MCF 10A (cell line): ENCODE results near the gene TOLLIP. TPM values are rescaled to one million over a fixed set of nuclear protein-coding genes. Genes with fewer than 3 reads are reported as not detected.

Experiments used
- BruUV-seq: library from RNA; stranded (reverse); fragments of 400-500 nt; replicated peaks from 2 replicates; lab custom pipeline; 2021; lab: Mats Ljungman, UMichigan
- CTCF ChIA-PET: fragments of 300-600 bp; sonication (Branson Sonifier 250); formaldehyde crosslinking; extraction: SDS; loops from one replicate; lab custom pipeline; 2021; ENCODE audit warnings: antibody characterized with exemption, inconsistent platforms; lab: Yijun Ruan, JAX
- POLR2A ChIA-PET: fragments of 300-600, 350-650 bp; sonication (Branson Sonifier 250); formaldehyde crosslinking; extraction: SDS; loops from one replicate; lab custom pipeline; 2020; ENCODE audit warnings: antibody characterized with exemption, inconsistent platforms; lab: Yijun Ruan, JAX
- DNase-seq: peaks from one replicate; pipeline ENCODE4 v3.0.0-alpha.2; 2018; ENCODE audit not compliant: unreplicated experiment
- H3K27ac Mint-ChIP-seq: one replicate; pipeline ENCODE4 v1.8.0; 2022; ENCODE audit warnings: mild to moderate bottlenecking, low read depth, mixed read lengths; ENCODE audit not compliant: unreplicated experiment
- H3K27me3 Mint-ChIP-seq: one replicate; pipeline ENCODE4 v1.8.0; 2022; ENCODE audit warnings: mixed read lengths; ENCODE audit not compliant: insufficient read depth, unreplicated experiment
- H3K36me3 Mint-ChIP-seq: one replicate; pipeline ENCODE4 v1.8.0; 2022; ENCODE audit warnings: mild to moderate bottlenecking, moderate library complexity, mixed read lengths; ENCODE audit not compliant: insufficient read depth, unreplicated experiment
- H3K4me1 Mint-ChIP-seq: one replicate; pipeline ENCODE4 v1.8.0; 2022; ENCODE audit warnings: mixed read lengths; ENCODE audit not compliant: insufficient read depth, unreplicated experiment
- H3K4me3 Mint-ChIP-seq: one replicate; pipeline ENCODE4 v1.8.0; 2022; ENCODE audit warnings: mild to moderate bottlenecking, moderate library complexity, mixed read lengths; ENCODE audit not compliant: unreplicated experiment
- H3K9me3 Mint-ChIP-seq: one replicate; pipeline ENCODE4 v1.8.0; 2022; ENCODE audit warnings: mixed read lengths; ENCODE audit not compliant: unreplicated experiment
- CTCF ChIP-seq: fragments of 200-600 bp; IDR thresholded peaks from one replicate; pipeline ENCODE4 v1.8.0; 2022; ENCODE audit warnings: antibody characterized with exemption, mild to moderate bottlenecking; ENCODE audit not compliant: unreplicated experiment
- intact Hi-C: fragments of 100-400 bp; cut with micrococcal nuclease; formaldehyde crosslinking; loops from 2 replicates; pipeline ENCODE4 v1.14.1; 2022
- total RNA-seq: library from RNA; stranded (reverse); gene quantifications from 2 replicates; pipeline ENCODE4 v1.2.3, GENCODE V29; 2022

Gene TOLLIP
- total RNA-seq, 1 experiment from 2014 or later: 58.8 TPM

- H3K4me1 Mint-ChIP-seq: peaks cover 5% of the 10 kb centered on the region
- ChIA-PET CTCF (no interaction called here), POLR2A (interaction anchor here (0.6 kb wide), 1 partner anchor 9 kb away, joined by 3 read pairs; no protein-coding TSS in a partner anchor)
- H3K27me3 Mint-ChIP-seq: no peaks in the 10 kb centered on the region
- intact Hi-C loops: no loop called here
- no peak overlapping the region for H3K27ac Mint-ChIP-seq
- H3K9me3 Mint-ChIP-seq: no peaks in the 10 kb centered on the region
- DNase-seq: no peak
- no peak for TF ChIP-seq CTCF
- no peaks in the 10 kb centered on the region for H3K36me3 Mint-ChIP-seq
- BruUV-seq: no TSS peak
- H3K4me3 Mint-ChIP-seq: no peak overlapping the region
These were observed 50.4 kb downstream of the TOLLIP start for GRCh38 chr11:1259076-1259461.

GRCh38 chr11:1258401-1259075 is 50.9 kb downstream of the TOLLIP start:
- Mint-ChIP-seq H3K27me3 (no peaks in the 10 kb centered on the region), H3K36me3 (no peaks in the 10 kb centered on the region), H3K27ac (no peak overlapping the region), H3K4me1 (peaks cover 5% of the 10 kb centered on the region), H3K9me3 (peaks cover 4% of the 10 kb centered on the region), H3K4me3 (no peak overlapping the region)
- TF ChIP-seq CTCF: no peak
- POLR2A ChIA-PET: interaction anchor here (0.6 kb wide), 1 partner anchor 10 kb away, joined by 3 read pairs; no protein-coding TSS in a partner anchor
- DNase-seq: no peak
- CTCF ChIA-PET: no interaction called here
- no TSS peak for BruUV-seq
- intact Hi-C loops: no loop called here

GRCh38 chr11:1257916-1258315 is 51.5 kb downstream of the TOLLIP start:
- Mint-ChIP-seq H3K36me3 (no peaks in the 10 kb centered on the region), H3K27ac (no peak overlapping the region), H3K9me3 (peaks cover 6% of the 10 kb centered on the region), H3K4me3 (no peak overlapping the region), H3K27me3 (no peaks in the 10 kb centered on the region), H3K4me1 (peaks cover 5% of the 10 kb centered on the region)
- POLR2A ChIA-PET: interaction anchor here (1.1 kb wide), 1 partner anchor 51 kb away, joined by 3 read pairs; no protein-coding TSS in a partner anchor
- CTCF ChIA-PET: no interaction called here
- no peak for DNase-seq
- intact Hi-C loops: no loop called here
- no TSS peak for BruUV-seq
- TF ChIP-seq CTCF: no peak

- CTCF ChIA-PET: interaction anchor here (0.7 kb wide), 1 partner anchor 770 kb away, joined by 7 read pairs; no protein-coding TSS in a partner anchor
- no peak for TF ChIP-seq CTCF
- Mint-ChIP-seq H3K27me3 (no peaks in the 10 kb centered on the region), H3K4me1 (no peaks in the 10 kb centered on the region), H3K9me3 (peaks cover 6% of the 10 kb centered on the region), H3K36me3 (no peaks in the 10 kb centered on the region), H3K27ac (no peak overlapping the region), H3K4me3 (no peak overlapping the region)
- DNase-seq: no peak
- intact Hi-C loops: no loop called here
- no TSS peak for BruUV-seq
- POLR2A ChIA-PET: interaction anchor here (0.6 to 1.1 kb wide), 2 partner anchors 32 to 52 kb away, joined by 3 read pairs; no protein-coding TSS in a partner anchor
These were observed 52.1 kb downstream of the TOLLIP start for GRCh38 chr11:1257366-1257765.
